ENCODE results near the gene SCP2.
A peak's percentile ranks its signal among the peaks of the same experiment; 100 is the strongest.

Gene SCP2

DNA sequence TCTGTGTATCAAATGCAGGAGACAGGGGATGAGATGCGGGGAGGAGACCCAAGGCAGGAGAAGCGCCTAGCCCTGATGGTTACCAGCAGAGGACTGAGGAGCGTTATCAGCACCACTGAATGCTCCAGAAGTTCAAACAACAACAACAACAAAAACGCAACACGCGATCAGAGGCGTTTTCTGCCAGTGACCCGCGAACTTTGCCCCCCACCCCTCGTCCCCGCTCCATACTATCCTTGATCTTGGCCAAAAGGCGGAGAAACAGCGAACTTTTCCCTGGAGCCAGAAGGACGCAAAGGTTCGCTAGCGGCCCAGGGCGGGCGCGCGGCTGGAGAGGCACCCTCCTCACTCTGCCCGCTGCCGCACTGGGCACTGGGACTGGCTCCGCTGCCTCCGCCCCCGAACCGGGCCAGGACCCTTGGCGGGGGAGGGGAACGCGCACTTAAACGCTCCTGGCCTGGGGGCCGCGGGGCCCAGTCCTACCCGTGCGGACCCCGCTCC is 6.2 kb upstream of the SCP2 start:
- TF ChIP-seq ZFX (IDR thresholded peaks at IDR 0.05; ENCODE audit: borderline replicate concordance): no peak
- TF ChIP-seq, protein P1, sequence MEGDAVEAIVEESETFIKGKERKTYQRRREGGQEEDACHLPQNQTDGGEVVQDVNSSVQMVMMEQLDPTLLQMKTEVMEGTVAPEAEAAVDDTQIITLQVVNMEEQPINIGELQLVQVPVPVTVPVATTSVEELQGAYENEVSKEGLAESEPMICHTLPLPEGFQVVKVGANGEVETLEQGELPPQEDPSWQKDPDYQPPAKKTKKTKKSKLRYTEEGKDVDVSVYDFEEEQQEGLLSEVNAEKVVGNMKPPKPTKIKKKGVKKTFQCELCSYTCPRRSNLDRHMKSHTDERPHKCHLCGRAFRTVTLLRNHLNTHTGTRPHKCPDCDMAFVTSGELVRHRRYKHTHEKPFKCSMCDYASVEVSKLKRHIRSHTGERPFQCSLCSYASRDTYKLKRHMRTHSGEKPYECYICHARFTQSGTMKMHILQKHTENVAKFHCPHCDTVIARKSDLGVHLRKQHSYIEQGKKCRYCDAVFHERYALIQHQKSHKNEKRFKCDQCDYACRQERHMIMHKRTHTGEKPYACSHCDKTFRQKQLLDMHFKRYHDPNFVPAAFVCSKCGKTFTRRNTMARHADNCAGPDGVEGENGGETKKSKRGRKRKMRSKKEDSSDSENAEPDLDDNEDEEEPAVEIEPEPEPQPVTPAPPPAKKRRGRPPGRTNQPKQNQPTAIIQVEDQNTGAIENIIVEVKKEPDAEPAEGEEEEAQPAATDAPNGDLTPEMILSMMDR (IDR thresholded peaks at IDR 0.05): no peak
- H3K27ac ChIP-seq: peak overlapping the region; percentile 70

DNA sequence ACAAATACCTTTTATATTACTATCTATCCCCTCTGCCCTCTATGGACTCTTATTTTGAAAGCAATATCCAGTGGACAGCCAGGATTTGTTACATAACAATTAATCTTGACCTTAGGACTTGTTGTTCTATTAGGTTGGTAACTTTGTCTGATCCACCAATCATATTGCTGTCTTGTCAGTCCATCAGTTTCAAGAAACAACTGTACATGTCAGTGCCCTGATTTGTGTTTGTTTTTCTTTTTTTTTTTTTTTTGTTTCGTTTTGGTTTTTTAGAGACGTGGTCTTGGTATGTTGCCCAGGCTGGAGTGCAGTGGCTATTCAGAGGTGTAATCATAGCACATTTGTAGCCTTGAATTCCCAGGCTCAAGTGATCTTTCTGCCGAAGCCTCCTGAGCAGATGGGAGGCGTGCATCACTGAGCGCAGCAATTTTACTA is 1.5 kb upstream of the SCP2 start:
- TF ChIP-seq, protein P1 (IDR thresholded peaks at IDR 0.05): no peak
- no peak for TF ChIP-seq ZFX (IDR thresholded peaks at IDR 0.05; ENCODE audit: borderline replicate concordance)
- peak overlapping the region; percentile 69 for H3K27ac ChIP-seq

DNA sequence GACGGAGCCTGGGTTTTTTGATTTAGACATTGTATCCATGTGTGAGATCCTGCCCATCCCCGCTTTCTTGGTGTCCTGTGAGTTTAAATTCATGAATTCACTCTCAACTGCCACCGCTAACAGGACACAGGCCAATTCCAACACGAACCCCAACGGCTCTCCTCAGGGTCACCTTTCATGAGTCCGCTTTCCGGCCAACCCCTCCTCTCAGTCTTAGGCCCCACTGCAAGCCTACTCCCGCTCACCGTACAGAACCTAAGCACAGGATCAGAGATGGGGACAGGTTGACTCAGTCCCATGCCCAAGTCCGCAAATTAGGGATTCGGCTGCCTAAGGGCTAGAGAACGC is 238 bp upstream of the SCP2 start:
- no peak for TF ChIP-seq ZFX (IDR thresholded peaks at IDR 0.05; ENCODE audit: borderline replicate concordance)
- H3K27ac ChIP-seq: peak overlapping the region; percentile 69

DNA sequence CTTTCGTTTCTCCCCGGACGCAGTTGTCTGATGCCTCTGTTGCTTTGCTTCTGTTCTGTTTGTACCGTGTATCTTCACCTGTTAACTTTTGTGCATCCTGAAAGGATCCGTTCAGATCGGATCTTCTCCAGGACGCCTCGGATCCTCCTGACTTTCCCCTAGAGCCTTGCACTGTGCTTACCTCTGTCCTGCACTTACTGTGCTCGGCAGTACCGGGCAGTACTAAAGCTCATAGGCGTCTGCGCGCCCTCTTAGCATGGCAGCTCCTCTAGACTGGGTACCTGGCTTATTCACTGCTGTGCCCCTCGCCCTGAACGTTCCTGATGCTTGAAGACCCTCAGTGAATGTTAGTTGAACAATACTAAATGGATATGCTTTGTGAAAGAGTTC is 934 bp downstream of the SCP2 start:
- TF ChIP-seq, protein P1 (IDR thresholded peaks at IDR 0.05): no peak
- TF ChIP-seq ZFX (IDR thresholded peaks at IDR 0.05; ENCODE audit: borderline replicate concordance): no peak
- H3K27ac ChIP-seq: peak overlapping the region; percentile 69

DNA sequence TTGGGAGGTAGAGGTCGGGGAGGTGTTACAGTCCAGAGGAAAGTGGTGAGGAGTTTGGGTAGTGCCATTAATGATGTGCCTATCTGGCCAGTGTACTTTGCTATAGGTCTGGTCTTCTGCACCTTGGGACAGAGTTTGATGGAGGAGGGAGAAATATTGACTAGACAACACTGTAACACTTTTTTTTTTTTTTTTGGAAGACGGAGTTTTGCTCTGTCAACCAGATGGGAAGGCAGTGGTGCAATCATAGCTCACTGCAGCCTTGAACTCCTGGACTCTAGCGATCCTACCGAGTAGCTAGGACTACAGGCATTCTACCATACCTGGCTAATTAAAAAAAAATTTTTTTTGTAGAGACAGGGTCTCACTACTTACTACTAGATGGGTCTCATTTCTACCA is 1.9 kb downstream of the SCP2 start:
- no peak overlapping the region for H3K27ac ChIP-seq
- no peak for TF ChIP-seq ZFX (IDR thresholded peaks at IDR 0.05; ENCODE audit: borderline replicate concordance)

DNA sequence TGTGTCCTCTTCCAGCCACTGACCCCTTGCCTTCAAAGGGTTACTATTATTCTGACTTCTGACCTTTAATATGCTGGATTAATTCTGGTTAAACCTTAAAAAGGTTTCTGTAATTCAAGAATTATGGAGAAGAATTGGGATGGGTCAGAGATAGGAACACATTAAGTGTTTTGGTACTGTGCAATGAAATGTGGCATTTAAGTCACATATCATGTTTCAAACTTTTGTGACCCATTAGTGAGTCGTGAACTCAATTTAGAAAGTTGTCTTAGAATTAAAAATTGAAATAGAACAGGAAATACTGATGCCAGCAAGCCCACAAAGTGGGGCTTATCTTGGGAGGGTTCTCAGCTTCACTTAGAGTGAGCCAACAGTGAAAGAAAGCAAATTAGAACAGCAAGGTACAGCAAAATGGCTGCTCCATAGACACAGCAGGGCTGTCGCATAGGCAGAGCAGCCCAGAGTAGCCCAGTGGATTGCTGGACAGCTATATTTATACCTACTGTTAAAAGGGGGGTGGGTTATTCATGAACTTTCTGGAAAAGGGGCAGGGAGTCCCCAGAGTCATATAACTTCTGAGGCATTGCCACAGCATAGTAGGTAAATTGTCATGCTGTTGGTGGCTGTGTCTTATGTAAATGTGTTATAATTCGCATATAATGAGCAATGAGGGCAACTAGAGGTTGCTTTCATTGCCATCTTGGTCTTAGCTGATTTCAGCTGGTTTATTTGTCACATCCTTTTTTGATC is 10.5 kb downstream of the SCP2 start:
- H3K27ac ChIP-seq: no peak overlapping the region
- no peak for TF ChIP-seq ZFX (IDR thresholded peaks at IDR 0.05; ENCODE audit: borderline replicate concordance)
- TF ChIP-seq, protein P1 (IDR thresholded peaks at IDR 0.05): no peak

DNA sequence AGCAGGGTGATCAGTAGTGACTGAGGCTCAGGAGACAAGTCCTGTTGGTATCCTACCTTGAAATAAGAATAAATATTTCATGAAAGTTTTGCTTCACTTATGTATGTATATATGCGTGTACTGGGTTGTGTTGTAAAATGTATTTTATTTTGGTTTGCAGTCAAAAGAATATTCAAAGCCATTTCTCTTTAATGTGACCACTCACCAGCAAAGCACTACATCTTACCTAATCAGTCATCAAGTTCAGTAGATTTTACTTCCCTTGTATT is 11.0 kb downstream of the SCP2 start:
- TF ChIP-seq ZFX (IDR thresholded peaks at IDR 0.05; ENCODE audit: borderline replicate concordance): no peak
- TF ChIP-seq, protein P1 (IDR thresholded peaks at IDR 0.05): no peak

DNA sequence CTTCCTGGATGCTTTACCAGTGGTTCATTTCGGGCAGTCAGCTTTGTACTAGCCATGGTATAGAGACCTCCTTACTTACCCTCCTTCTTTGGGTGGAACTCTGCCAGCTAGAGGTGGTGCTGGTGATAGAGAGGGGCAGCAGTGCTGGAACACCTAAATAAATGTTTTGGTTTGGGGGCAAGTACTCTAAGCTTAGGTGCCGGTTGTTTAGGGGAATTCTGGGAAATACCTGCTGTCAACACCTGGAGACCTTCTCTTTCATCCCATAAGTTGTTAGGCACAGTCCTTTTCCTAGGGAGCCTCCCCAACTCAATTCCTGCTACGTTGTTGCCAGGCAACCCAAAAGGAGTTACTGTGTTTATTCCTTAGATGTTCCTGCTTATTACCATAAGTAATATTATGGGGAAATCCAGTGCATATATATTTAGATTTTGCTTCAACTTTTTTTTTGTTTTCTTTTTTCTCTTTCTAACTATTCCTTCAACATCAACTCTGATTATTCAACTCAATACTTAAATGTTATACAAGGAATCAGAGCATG is 16.9 kb downstream of the SCP2 start:
- TF ChIP-seq ZFX (IDR thresholded peaks at IDR 0.05; ENCODE audit: borderline replicate concordance): no peak
- TF ChIP-seq, protein P1 (IDR thresholded peaks at IDR 0.05): no peak
- no peak overlapping the region for H3K27ac ChIP-seq

More for the DNA sequence above, 11.0 kb downstream of the SCP2 start:
- H3K27ac ChIP-seq: no peak overlapping the region

Measured in 22Rv1 (cell line).